Articular chondrocyte of knee joint (primary cell): ENCODE results near the gene CMC4. TPM values are rescaled to one million over a fixed set of nuclear protein-coding genes. Genes with fewer than 3 reads are reported as not detected.

Experiments used
- total RNA-seq: library from RNA; depleted of rRNA; stranded (reverse); fragments of >200 nt; gene quantifications from 2 replicates; pipeline ENCODE4 v1.2.3, GENCODE V29; 2012

The CMC4 gene, protein sequence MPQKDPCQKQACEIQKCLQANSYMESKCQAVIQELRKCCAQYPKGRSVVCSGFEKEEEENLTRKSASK
- total RNA-seq, result 12.9 and 16.4 TPM in 2 replicates

DNA sequence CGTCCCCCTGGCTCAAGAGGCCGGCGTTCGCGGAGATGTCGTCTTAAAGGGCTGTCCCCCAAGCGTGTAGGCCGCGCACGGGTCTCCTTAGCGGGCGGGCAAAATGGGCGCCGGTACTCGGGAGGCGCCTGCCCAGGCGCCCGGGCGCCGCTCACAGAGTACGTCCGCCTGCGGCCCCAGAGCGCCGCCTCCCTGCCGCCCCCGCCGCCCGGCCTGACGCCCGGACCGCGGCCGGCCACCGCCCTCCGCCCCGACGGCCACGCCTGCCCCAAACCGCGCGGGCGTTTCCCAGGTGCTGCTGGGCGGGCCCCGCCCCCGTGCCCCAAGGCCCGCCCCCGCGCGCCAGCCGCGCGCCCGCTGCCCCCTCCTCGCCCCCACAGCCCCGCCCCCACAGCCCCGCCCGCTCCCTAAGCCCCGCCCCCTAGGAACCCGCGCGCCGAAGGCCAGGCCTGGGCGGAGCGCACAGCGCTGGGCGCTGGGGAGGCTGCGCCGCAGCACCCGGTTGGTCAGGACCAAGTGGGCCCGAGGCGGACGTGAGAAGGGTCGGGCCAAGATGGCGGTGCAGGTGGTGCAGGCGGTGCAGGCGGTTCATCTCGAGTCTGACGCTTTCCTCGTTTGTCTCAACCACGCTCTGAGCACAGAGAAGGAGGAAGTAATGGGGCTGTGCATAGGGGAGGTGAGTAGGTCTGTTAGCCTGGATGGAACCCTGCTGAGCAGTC, at the start of gene CMC4, which contains the start of the genes BRCC3 and MTCP1:
Gene CMC4, minus strand, starts transcription at position 162 of the 719 bp plus-strand sequence. CDS start 7,113 bp downstream, outside the sequence.
Gene BRCC3, plus strand, starts transcription at position 534 of the 719 bp plus-strand sequence. Its CDS starts 20 bp downstream, at position 554.
Gene MTCP1, minus strand, starts transcription at position 162 of the 719 bp plus-strand sequence. CDS start 5,126 bp downstream, outside the sequence.

DNA sequence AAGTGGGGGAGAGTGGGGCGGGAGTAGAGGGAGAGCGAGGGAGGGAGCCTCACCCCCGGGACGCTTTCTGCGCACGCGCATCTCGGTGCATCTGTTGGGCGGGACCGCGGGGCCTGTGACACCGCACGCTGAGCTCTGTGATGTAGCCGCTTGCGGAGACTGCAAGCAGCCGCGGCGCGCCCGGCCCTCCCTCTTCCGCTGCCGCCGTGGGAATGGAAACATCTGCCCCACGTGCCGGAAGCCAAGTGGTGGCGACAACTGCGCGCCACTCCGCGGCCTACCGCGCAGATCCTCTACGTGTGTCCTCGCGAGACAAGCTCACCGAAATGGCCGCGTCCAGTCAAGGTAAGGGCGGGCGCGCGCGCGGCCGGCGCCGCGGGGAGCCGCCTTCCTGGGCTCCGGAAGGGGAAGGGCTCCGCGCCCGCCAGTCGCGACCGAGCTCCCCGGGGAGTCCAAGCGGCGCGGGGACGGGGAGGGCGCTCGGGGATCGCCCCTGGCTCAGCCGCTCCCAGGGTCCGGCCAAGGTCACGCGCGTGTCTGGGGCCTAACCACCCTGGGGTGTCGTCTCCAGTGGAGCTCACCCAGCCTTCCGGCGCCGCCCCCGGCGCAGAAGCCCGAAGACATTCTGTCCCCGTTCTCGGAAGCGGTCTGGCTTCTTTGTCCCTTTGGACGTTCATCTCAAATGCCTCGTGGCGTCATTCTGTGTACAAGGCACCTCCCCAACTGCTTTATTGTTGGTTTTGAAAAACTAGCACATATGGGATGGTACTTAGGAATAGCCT, 44.0 kb downstream of the CMC4 start, which contains the start of gene FUNDC2:
Gene FUNDC2, plus strand, starts transcription at position 118 of the 782 bp plus-strand sequence. Its CDS starts 95 bp downstream, at position 213.

DNA sequence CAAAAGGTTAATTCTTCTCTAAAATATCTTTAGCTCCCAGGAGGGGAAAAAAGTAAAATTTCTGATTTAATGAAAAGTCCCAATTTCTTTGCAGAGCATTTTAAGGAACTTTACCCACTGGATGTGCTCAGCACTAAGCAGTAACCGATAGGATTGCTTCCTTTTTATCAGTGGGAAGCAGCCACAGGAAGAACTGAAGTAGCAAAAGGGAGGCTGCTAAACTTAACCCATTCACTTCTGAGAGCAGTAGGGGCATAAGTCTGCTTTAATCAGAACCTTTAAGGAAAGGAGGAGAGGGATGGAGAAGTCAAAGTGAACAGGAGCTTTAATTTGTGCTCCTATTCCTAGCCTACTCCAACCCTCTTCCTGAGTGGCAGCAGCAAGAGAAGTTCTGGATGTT, 48.4 kb downstream of the CMC4 start, which contains the start of gene F8:
Gene F8, minus strand, starts transcription at position 139 of the 400 bp plus-strand sequence. CDS start 171 bp downstream, outside the sequence.

Other genes starting within 250 kb of the CMC4 start
- 0.22 TPM in 1 of 2 replicates, not detected in the other for gene SMIM9, start 236.5 kb downstream of the CMC4 start, total RNA-seq
- 2.9 and 4.2 TPM in 2 replicates for gene F8A1, start 184.8 kb downstream of the CMC4 start, total RNA-seq
- 16.5 and 18.4 TPM in 2 replicates for gene F8, start 48.4 kb downstream of the CMC4 start, total RNA-seq
- 60.0 and 70.6 TPM in 2 replicates for gene FUNDC2, start 44.3 kb downstream of the CMC4 start, total RNA-seq
- 5.3 and 6.9 TPM in 2 replicates for gene MTCP1, start within 50 bp of the CMC4 start, total RNA-seq
- gene BRCC3, start 372 bp upstream of the CMC4 start, total RNA-seq, result 13.3 and 15.2 TPM in 2 replicates
- 63.8 and 67.0 TPM in 2 replicates for gene VBP1, start 145.3 kb upstream of the CMC4 start, total RNA-seq
- gene RAB39B, start 193.4 kb upstream of the CMC4 start, total RNA-seq, result 0.52 and 0.86 TPM in 2 replicates